HCT116 (cell line): Measurements from ENCODE around the gene ABRACL. TPM values are rescaled to one million over a fixed set of nuclear protein-coding genes. Genes with fewer than 3 reads are reported as not detected.
A peak's percentile ranks its signal among the peaks of the same experiment; 100 is the strongest.
"Not testable (repeated sequence)": the region's sequence is repeated elsewhere in the genome, so short reads cannot be mapped to it uniquely, and the experiment has no call there.

Experiments
- ATAC-seq: fragments of 200-7000 bp; cut with Tn5 transposase; 2 replicates; pipeline ENCODE4 v1.9.1; 2020; ENCODE audit warnings: mild to moderate bottlenecking, moderate library complexity
- BruUV-seq: library from RNA; stranded (reverse); fragments of 400-500 nt; replicated peaks from 2 replicates; lab custom pipeline; 2021; lab: Mats Ljungman, UMichigan
- CTCF ChIA-PET: fragments of 300-600 bp; sonication (Branson Sonifier 250); formaldehyde crosslinking; loops from one replicate; lab custom pipeline; 2021; ENCODE audit warnings: antibody characterized with exemption; lab: Charles Lee
- POLR2A ChIA-PET: fragments of 300-600, 350-600 bp; sonication (Branson Sonifier 250); formaldehyde crosslinking; loops from one replicate; lab custom pipeline; 2021; ENCODE audit warnings: antibody characterized with exemption; lab: Charles Lee
- RAD21 ChIA-PET, 2 experiments: fragments of 300-600 bp; sonication (Branson Sonifier 250); formaldehyde crosslinking; loops; one replicate each; lab custom pipeline; 2023; ENCODE audit warnings: low total read pairs in 2 of 2; ENCODE audit not compliant: uncharacterized antibody in 2 of 2, unreplicated experiment in 2 of 2, low non-redundant PET in 1 of 2; lab: Charles Lee
- DNase-seq: peaks from one replicate; pipeline ENCODE4 v3.0.0-alpha.2; 2010; ENCODE audit warnings: low read depth, low spot score
- H2AFZ ChIP-seq: fragments of 200-600 bp; shearing (Covaris generic), sonication (generic); 2 replicates; pipeline ENCODE4 v1.6.1; 2017; ENCODE audit warnings: low read depth, mixed run types, mixed read lengths, antibody characterized with exemption, low read length; ENCODE audit not compliant: poor library complexity, severe bottlenecking
- H3K27ac ChIP-seq: 2 replicates; pipeline ENCODE4 v1.5.1; 2012; ENCODE audit warnings: low read depth, low read length
- H3K27me3 ChIP-seq: fragments of 200-600 bp; sonication (generic); 2 replicates; pipeline ENCODE4 v1.6.1; 2016; ENCODE audit warnings: mixed run types, low read length, mixed read lengths; ENCODE audit not compliant: insufficient read depth
- H3K36me3 ChIP-seq, 2 experiments: fragments of 200-500 bp in 1 of 2; fragments of 200-600 bp in 1 of 2; sonication (Bioruptor generic) in 1 of 2; sonication (generic) in 1 of 2; 2 replicates each; pipeline versions ENCODE4 v1.5.1 to v1.6.1; 2014 to 2016; ENCODE audit warnings: low read length in 2 of 2, inconsistent platforms in 1 of 2, mixed read lengths in 1 of 2, mixed run types in 1 of 2; ENCODE audit not compliant: insufficient read depth in 2 of 2, control insufficient read depth in 1 of 2
- H3K4me1 ChIP-seq, 2 experiments: fragments of 200-600 bp in 1 of 2; sonication (generic) in 1 of 2; 2 replicates each; pipeline versions ENCODE4 v1.5.1 to v1.6.1; 2012 to 2017; ENCODE audit warnings: low read length in 2 of 2, inconsistent platforms in 1 of 2, mild to moderate bottlenecking in 1 of 2, mixed read lengths in 1 of 2, mixed run types in 1 of 2, moderate library complexity in 1 of 2; ENCODE audit not compliant: insufficient read depth in 2 of 2, control insufficient read depth in 1 of 2
- H3K4me2 ChIP-seq: fragments of 200-600 bp; sonication (generic); 2 replicates; pipeline ENCODE4 v1.6.1; 2017; ENCODE audit warnings: mixed run types, low read length, mixed read lengths
- H3K4me3 ChIP-seq, 2 experiments: fragments of 200-600 bp in 1 of 2; sonication (generic) in 1 of 2; replicated peaks in 1 of 2; 2 replicates each; pipeline ENCODE4 v1.5.1; 2011 to 2016; ENCODE audit warnings: low read length in 2 of 2, control low read depth in 1 of 2, low read depth in 1 of 2, mild to moderate bottlenecking in 1 of 2, mixed read lengths in 1 of 2, mixed run types in 1 of 2
- H3K79me2 ChIP-seq: fragments of 200-600 bp; sonication (generic); 2 replicates; pipeline ENCODE4 v1.6.1; 2017; ENCODE audit warnings: mild to moderate bottlenecking, mixed run types, low read length, moderate library complexity, mixed read lengths; ENCODE audit not compliant: insufficient read depth
- H3K9ac ChIP-seq: fragments of 200-600 bp; sonication (generic); 2 replicates; pipeline ENCODE4 v1.6.1; 2016; ENCODE audit warnings: low read length, mixed read lengths
- H3K9me2 ChIP-seq: fragments of 200-600 bp; sonication (generic), shearing (Covaris generic); 2 replicates; pipeline ENCODE4 v1.6.1; 2017; ENCODE audit warnings: mixed run types, mild to moderate bottlenecking, moderate library complexity; ENCODE audit not compliant: insufficient read depth
- H3K9me3 ChIP-seq, 2 experiments: fragments of 200-500 bp in 1 of 2; fragments of 200-600 bp in 1 of 2; sonication (Bioruptor generic) in 1 of 2; sonication (generic) in 1 of 2; 2 replicates each; pipeline ENCODE4 v1.6.1; 2014 to 2017; ENCODE audit warnings: low read length in 2 of 2, mixed read lengths in 2 of 2, inconsistent platforms in 1 of 2, low read depth in 1 of 2, mild to moderate bottlenecking in 1 of 2, mixed run types in 1 of 2, moderate library complexity in 1 of 2; ENCODE audit not compliant: control insufficient read depth in 1 of 2, insufficient read depth in 1 of 2
- H4K20me1 ChIP-seq: fragments of 200-600 bp; sonication (generic), shearing (Covaris generic); 2 replicates; pipeline ENCODE4 v1.6.1; 2017; ENCODE audit warnings: mixed run types, mild to moderate bottlenecking, moderate library complexity; ENCODE audit not compliant: insufficient read depth
- CBX3 ChIP-seq: IDR thresholded peaks from 2 replicates; pipeline ENCODE4 v1.6.1; 2012; ENCODE audit warnings: low read depth
- ELF1 ChIP-seq: IDR thresholded peaks from 2 replicates; pipeline ENCODE4 v1.6.1; 2012; ENCODE audit warnings: low read depth, borderline replicate concordance
- POLR2AphosphoS5 ChIP-seq: IDR thresholded peaks from 2 replicates; pipeline ENCODE4 v1.6.1; 2011; ENCODE audit warnings: mild to moderate bottlenecking, low read depth, low read length, moderate library complexity
- REST ChIP-seq: IDR thresholded peaks from 2 replicates; pipeline ENCODE4 v1.6.1; 2012; ENCODE audit warnings: low read depth
- TCF7L2 ChIP-seq: IDR thresholded peaks from 2 replicates; pipeline ENCODE4 v1.7.0; 2011; ENCODE audit warnings: borderline replicate concordance, inconsistent platforms; ENCODE audit not compliant: insufficient read depth, insufficient read length; ENCODE audit errors: extremely low read depth
- YY1 ChIP-seq: IDR thresholded peaks from 2 replicates; pipeline ENCODE4 v1.6.1; 2011; ENCODE audit warnings: low read length, low read depth, moderate library complexity, mild to moderate bottlenecking; ENCODE audit not compliant: insufficient replicate concordance; ENCODE audit errors: extremely low read depth
- ZBTB33 ChIP-seq: IDR thresholded peaks from 2 replicates; pipeline ENCODE4 v1.6.1; 2011; ENCODE audit warnings: mild to moderate bottlenecking, low read length, moderate library complexity; ENCODE audit not compliant: insufficient replicate concordance; ENCODE audit errors: extremely low read depth
- intact Hi-C: fragments of 100-400 bp; cut with micrococcal nuclease; formaldehyde crosslinking; loops from 2 replicates; pipeline ENCODE4 v1.10.0; 2022
- total RNA-seq: library from RNA; stranded (reverse); gene quantifications from one replicate; pipeline ENCODE4 v1.2.1, GENCODE V29; 2021; ENCODE audit not compliant: unreplicated experiment

The ABRACL gene
- total RNA-seq, 1 experiment from 2014 or later, result 47.4 TPM

- H3K36me3 ChIP-seq, H3K9me3 ChIP-seq, CTCF ChIA-PET, intact Hi-C loops, H2AFZ ChIP-seq, H3K4me3 ChIP-seq, POLR2A ChIA-PET, H3K4me2 ChIP-seq, H3K4me1 ChIP-seq, ATAC-seq, RAD21 ChIA-PET, H3K9ac ChIP-seq, H3K9me2 ChIP-seq, H3K79me2 ChIP-seq, H3K27me3 ChIP-seq, DNase-seq, BruUV-seq, H3K27ac ChIP-seq, H4K20me1 ChIP-seq: not testable (repeated sequence)
Observed at GRCh38 chr6:138992965-138993364, 35.6 kb upstream of the ABRACL start.

GRCh38 chr6:138993410-138993809, 35.1 kb upstream of the ABRACL start:
- DNase-seq, H3K4me2 ChIP-seq, H3K4me3 ChIP-seq, POLR2A ChIA-PET, H4K20me1 ChIP-seq, RAD21 ChIA-PET, H3K27me3 ChIP-seq, H3K79me2 ChIP-seq, ATAC-seq, intact Hi-C loops, H3K9me3 ChIP-seq, BruUV-seq, H3K9ac ChIP-seq, H3K9me2 ChIP-seq, H3K36me3 ChIP-seq, CTCF ChIA-PET, H2AFZ ChIP-seq, H3K4me1 ChIP-seq, H3K27ac ChIP-seq: not testable (repeated sequence)

- Histone ChIP-seq H3K4me2 (no peak overlapping the region), H2AFZ (peak overlapping the region; percentile 16), H4K20me1 (no peaks in the 10 kb centered on the region), H3K36me3 (no peaks in the 10 kb centered on the region), H3K79me2 (no peaks in the 10 kb centered on the region), H3K4me3 (no peak overlapping the region), H3K9ac (no peak overlapping the region), H3K4me1 (no peaks in the 10 kb centered on the region), H3K9me3 (no peaks in the 10 kb centered on the region), H3K27me3 (no peaks in the 10 kb centered on the region), H3K27ac (no peak overlapping the region), H3K9me2 (no peaks in the 10 kb centered on the region)
- POLR2A ChIA-PET, result no interaction called here
- intact Hi-C loops, result no loop called here
- CTCF ChIA-PET, result no interaction called here
- RAD21 ChIA-PET, result no interaction called here
- BruUV-seq, result no TSS peak
- DNase-seq, result no peak
- no peak for ATAC-seq
- no peak for TF ChIP-seq REST
- no peak for TF ChIP-seq TCF7L2
- no peak for TF ChIP-seq ELF1
- no peak for TF ChIP-seq CBX3
- TF ChIP-seq YY1, result no peak
- TF ChIP-seq ZBTB33, result no peak
- TF ChIP-seq POLR2AphosphoS5, result no peak
Observed at GRCh38 chr6:138996524-138996923, 32.0 kb upstream of the ABRACL start.
